T-helper 17 cell (primary cell): ENCODE measurements around the gene GOLGA8A. TPM values are rescaled to one million over a fixed set of nuclear protein-coding genes. Genes with fewer than 3 reads are reported as not detected.

Experiments
- ATAC-seq: fragments of 150-1000 bp; cut with Tn5 transposase; 2 replicates; pipeline ENCODE4 v1.10.0; 2021; ENCODE audit warnings: mild to moderate bottlenecking, moderate library complexity
- DNase-seq, 3 donors: peaks; one replicate each; pipeline versions ENCODE4 v3.0.0 to v3.0.0-alpha.2; 2020 to 2021
- H3K9me3 ChIP-seq: one replicate; pipeline ENCODE4 v1.7.0; 2013; ENCODE audit warnings: low read length, mild to moderate bottlenecking; ENCODE audit not compliant: control insufficient read depth, poor library complexity, severe bottlenecking
- H3K27ac Mint-ChIP-seq: one replicate; pipeline ENCODE4 v1.8.0; 2022; ENCODE audit warnings: mild to moderate bottlenecking, moderate library complexity, mixed read lengths
- H3K27me3 Mint-ChIP-seq: one replicate; pipeline ENCODE4 v1.8.0; 2022; ENCODE audit warnings: mixed read lengths
- H3K36me3 Mint-ChIP-seq: one replicate; pipeline ENCODE4 v1.8.0; 2022; ENCODE audit warnings: low read depth, mixed read lengths
- H3K4me1 Mint-ChIP-seq: one replicate; pipeline ENCODE4 v1.8.0; 2022; ENCODE audit warnings: mild to moderate bottlenecking, mixed read lengths
- H3K4me3 Mint-ChIP-seq: one replicate; pipeline ENCODE4 v1.8.0; 2022; ENCODE audit warnings: mild to moderate bottlenecking, moderate library complexity, mixed read lengths
- total RNA-seq, 4 donors: library from RNA in 2 of 4; stranded (reverse) in 2 of 4; gene quantifications; one replicate each; pipeline ENCODE4 v1.2.3 and lab custom pipeline; 2022 to 2026

The GOLGA8A gene
- total RNA-seq = 100 to 1,000 TPM; 210 to 223 TPM
- 213 to 275 reads per million in 2 donors for total RNA-seq (lab: John Stamatoyannopoulos, UW)

GRCh38 chr15:34437687-34438086 lies at the start of gene GOLGA8A:
Gene GOLGA8A, minus strand, starts transcription at chr15:34437808. Its CDS starts 48,117 bp downstream, at chr15:34389691.
- Mint-ChIP-seq H3K4me3 (peak within 1 kb of the TSS; percentile 97), H3K27me3 (no peaks in the 10 kb centered on the region), H3K27ac (peak within 1 kb of the TSS; percentile 93), H3K4me1 (peaks cover 27% of the 10 kb centered on the region), H3K36me3 (peaks cover 2% of the 10 kb centered on the region)
- H3K9me3 ChIP-seq = no peaks in the 10 kb centered on the region
- peak; percentile 85 for ATAC-seq
- DNase-seq = peak; percentile 52 to 81 (median 59)

GRCh38 chr15:34483644-34484043 lies 46.0 kb upstream of the GOLGA8A start:
- peaks cover 61% of the 10 kb centered on the region for H3K27me3 Mint-ChIP-seq
- H3K36me3 Mint-ChIP-seq = peaks cover 11% of the 10 kb centered on the region
- H3K27ac Mint-ChIP-seq = no peak overlapping the region
- peaks cover 3% of the 10 kb centered on the region for H3K4me1 Mint-ChIP-seq
- no peak for ATAC-seq
- no peaks in the 10 kb centered on the region for H3K9me3 ChIP-seq
- no peak for DNase-seq
- H3K4me3 Mint-ChIP-seq = no peak overlapping the region

DNA sequence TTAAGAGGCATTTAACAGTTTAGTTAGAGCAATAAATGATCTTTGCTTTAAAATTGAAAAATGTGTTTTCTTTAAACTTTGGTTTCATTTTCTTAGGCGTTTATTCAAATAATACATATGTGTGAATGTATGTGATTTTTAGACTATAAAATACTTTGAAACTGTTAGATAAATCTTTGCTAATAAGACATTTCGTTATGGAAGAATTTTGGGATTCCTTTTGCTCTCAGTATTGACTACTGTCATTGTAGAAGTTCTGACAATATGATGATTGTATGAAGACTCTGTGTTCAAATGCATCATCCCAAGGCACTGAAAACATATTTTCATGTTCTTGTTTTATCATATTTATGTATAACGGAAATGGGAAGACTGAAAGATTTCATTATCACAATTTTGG lies 43.8 kb upstream of the GOLGA8A start:
- no peaks in the 10 kb centered on the region for H3K9me3 ChIP-seq
- ATAC-seq (no peak), DNase-seq (no peak)
- H3K4me3 Mint-ChIP-seq = no peak overlapping the region
- peaks cover 3% of the 10 kb centered on the region for H3K4me1 Mint-ChIP-seq
- H3K36me3 Mint-ChIP-seq = peaks cover 14% of the 10 kb centered on the region
- H3K27me3 Mint-ChIP-seq = peaks cover 76% of the 10 kb centered on the region
- no peak overlapping the region for H3K27ac Mint-ChIP-seq

GRCh38 chr15:34473840-34474239 lies 36.2 kb upstream of the GOLGA8A start:
- H3K4me3 Mint-ChIP-seq = no peak overlapping the region
- ATAC-seq (no peak), DNase-seq (no peak)
- H3K27me3 Mint-ChIP-seq = peaks cover 65% of the 10 kb centered on the region
- H3K27ac Mint-ChIP-seq = no peak overlapping the region
- H3K4me1 Mint-ChIP-seq = no peaks in the 10 kb centered on the region
- H3K36me3 Mint-ChIP-seq = peaks cover 6% of the 10 kb centered on the region
- no peaks in the 10 kb centered on the region for H3K9me3 ChIP-seq

DNA sequence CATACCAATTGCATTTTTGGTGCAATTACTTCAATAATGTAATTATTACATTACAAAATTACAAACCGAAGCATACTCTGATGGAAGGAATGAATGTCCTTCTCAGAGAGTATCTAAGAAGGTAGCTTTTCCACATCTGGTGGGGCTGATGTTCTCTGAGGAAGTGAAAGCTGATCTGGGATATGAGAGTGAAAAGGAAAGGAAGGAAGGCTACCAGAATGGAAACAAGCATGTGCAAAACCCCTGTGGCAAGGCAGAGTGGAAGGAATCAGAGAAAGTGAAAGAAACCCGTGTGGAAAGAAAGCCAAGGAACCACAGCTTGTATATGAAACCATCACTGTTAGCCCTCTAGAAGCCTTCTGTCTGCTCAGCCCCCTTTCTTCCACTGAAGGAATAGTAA lies 35.3 kb upstream of the GOLGA8A start:
- Mint-ChIP-seq H3K4me1 (peaks cover 3% of the 10 kb centered on the region), H3K27me3 (peaks cover 56% of the 10 kb centered on the region), H3K4me3 (no peak overlapping the region), H3K27ac (no peak overlapping the region), H3K36me3 (peaks cover 6% of the 10 kb centered on the region)
- no peaks in the 10 kb centered on the region for H3K9me3 ChIP-seq
- ATAC-seq (no peak), DNase-seq (no peak)

- no peaks in the 10 kb centered on the region for H3K9me3 ChIP-seq
- H3K4me1 Mint-ChIP-seq = peaks cover 3% of the 10 kb centered on the region
- no peak overlapping the region for H3K27ac Mint-ChIP-seq
- ATAC-seq = no peak
- H3K36me3 Mint-ChIP-seq = peaks cover 2% of the 10 kb centered on the region
- DNase-seq = no peak
- no peak overlapping the region for H3K4me3 Mint-ChIP-seq
- peaks cover 36% of the 10 kb centered on the region for H3K27me3 Mint-ChIP-seq
Observed at GRCh38 chr15:34470892-34471291, 33.3 kb upstream of the GOLGA8A start.

DNA sequence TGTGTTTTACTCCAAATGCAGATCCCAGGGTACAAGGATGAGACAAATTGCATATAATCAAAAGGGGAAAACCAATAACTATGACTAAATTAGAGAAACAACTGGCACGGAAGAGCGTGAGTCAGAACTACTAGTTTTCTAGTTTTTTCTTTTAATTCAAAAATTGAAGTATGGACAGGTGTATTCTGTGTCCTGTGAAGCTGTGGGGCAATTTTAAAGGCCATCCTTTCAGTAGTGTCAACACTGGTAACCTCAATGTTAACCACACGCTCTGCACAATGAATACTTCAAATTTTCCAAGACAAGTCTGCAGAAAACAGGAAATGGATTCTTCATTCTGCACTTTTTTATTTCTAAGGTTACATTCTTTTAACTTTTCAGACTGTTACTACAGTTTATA lies 32.5 kb upstream of the GOLGA8A start:
- Mint-ChIP-seq H3K4me3 (no peak overlapping the region), H3K4me1 (peaks cover 3% of the 10 kb centered on the region), H3K36me3 (peaks cover 2% of the 10 kb centered on the region), H3K27ac (no peak overlapping the region), H3K27me3 (peaks cover 28% of the 10 kb centered on the region)
- no peak for DNase-seq
- no peaks in the 10 kb centered on the region for H3K9me3 ChIP-seq
- ATAC-seq = no peak

DNA sequence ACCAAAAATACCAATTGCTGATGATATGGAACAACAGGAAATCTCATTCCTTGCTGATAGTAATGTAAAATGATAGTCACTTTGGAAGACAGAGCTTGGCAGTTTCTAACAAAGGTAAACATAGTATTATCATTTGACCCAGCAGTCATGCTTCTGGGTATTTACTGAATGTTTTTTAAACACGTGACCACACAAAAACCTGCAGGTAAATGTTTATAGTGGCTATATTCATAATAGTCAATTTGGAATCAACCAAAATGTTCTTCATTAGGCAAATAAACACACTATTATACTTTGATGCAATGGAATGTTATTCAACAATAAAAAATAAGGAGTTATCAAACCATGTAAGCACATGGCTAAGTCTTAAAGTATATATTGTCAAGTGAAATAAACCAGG lies 24.1 kb upstream of the GOLGA8A start:
- Mint-ChIP-seq H3K27me3 (peaks cover 26% of the 10 kb centered on the region), H3K4me3 (no peak overlapping the region), H3K27ac (no peak overlapping the region), H3K4me1 (no peaks in the 10 kb centered on the region), H3K36me3 (no peaks in the 10 kb centered on the region)
- ATAC-seq = no peak
- H3K9me3 ChIP-seq = no peaks in the 10 kb centered on the region
- no peak for DNase-seq

- no peaks in the 10 kb centered on the region for H3K4me1 Mint-ChIP-seq
- H3K36me3 Mint-ChIP-seq = no peaks in the 10 kb centered on the region
- no peak overlapping the region for H3K27ac Mint-ChIP-seq
- no peak for DNase-seq
- peaks cover 31% of the 10 kb centered on the region for H3K27me3 Mint-ChIP-seq
- ATAC-seq = no peak
- no peaks in the 10 kb centered on the region for H3K9me3 ChIP-seq
- H3K4me3 Mint-ChIP-seq = no peak overlapping the region
Observed at GRCh38 chr15:34460451-34460850, 22.8 kb upstream of the GOLGA8A start.

GRCh38 chr15:34456658-34457057 lies 19.1 kb upstream of the GOLGA8A start:
- Mint-ChIP-seq H3K36me3 (no peaks in the 10 kb centered on the region), H3K27ac (no peak overlapping the region), H3K4me1 (no peaks in the 10 kb centered on the region), H3K4me3 (no peak overlapping the region), H3K27me3 (peaks cover 31% of the 10 kb centered on the region)
- no peak for DNase-seq
- no peaks in the 10 kb centered on the region for H3K9me3 ChIP-seq
- no peak for ATAC-seq

- Mint-ChIP-seq H3K4me3 (no peak overlapping the region), H3K4me1 (peaks cover 4% of the 10 kb centered on the region), H3K27ac (no peak overlapping the region), H3K27me3 (peaks cover 45% of the 10 kb centered on the region), H3K36me3 (peaks cover 4% of the 10 kb centered on the region)
- no peak for ATAC-seq
- DNase-seq = no peak
- no peaks in the 10 kb centered on the region for H3K9me3 ChIP-seq
Observed at GRCh38 chr15:34442891-34443290, 5.3 kb upstream of the GOLGA8A start.

GRCh38 chr15:34439878-34440277 lies 2.3 kb upstream of the GOLGA8A start:
- DNase-seq = no peak

GRCh38 chr15:34436956-34437442 lies 609 bp downstream of the GOLGA8A start:
- Mint-ChIP-seq H3K4me3 (peak overlapping the region; percentile 90), H3K4me1 (peaks cover 29% of the 10 kb centered on the region), H3K27me3 (no peaks in the 10 kb centered on the region), H3K36me3 (peaks cover 2% of the 10 kb centered on the region), H3K27ac (peak overlapping the region; percentile 81)
- H3K9me3 ChIP-seq = no peaks in the 10 kb centered on the region
- DNase-seq (peak; percentile 11 to 40 (median 21)), ATAC-seq (peak; percentile 65)

More at GRCh38 chr15:34439878-34440277, 2.3 kb upstream of the GOLGA8A start:
- no peaks in the 10 kb centered on the region for H3K9me3 ChIP-seq
- Mint-ChIP-seq H3K4me3 (no peak overlapping the region), H3K36me3 (peaks cover 5% of the 10 kb centered on the region), H3K27ac (no peak overlapping the region), H3K4me1 (peaks cover 19% of the 10 kb centered on the region), H3K27me3 (peaks cover 21% of the 10 kb centered on the region)
- no peak for ATAC-seq

DNA sequence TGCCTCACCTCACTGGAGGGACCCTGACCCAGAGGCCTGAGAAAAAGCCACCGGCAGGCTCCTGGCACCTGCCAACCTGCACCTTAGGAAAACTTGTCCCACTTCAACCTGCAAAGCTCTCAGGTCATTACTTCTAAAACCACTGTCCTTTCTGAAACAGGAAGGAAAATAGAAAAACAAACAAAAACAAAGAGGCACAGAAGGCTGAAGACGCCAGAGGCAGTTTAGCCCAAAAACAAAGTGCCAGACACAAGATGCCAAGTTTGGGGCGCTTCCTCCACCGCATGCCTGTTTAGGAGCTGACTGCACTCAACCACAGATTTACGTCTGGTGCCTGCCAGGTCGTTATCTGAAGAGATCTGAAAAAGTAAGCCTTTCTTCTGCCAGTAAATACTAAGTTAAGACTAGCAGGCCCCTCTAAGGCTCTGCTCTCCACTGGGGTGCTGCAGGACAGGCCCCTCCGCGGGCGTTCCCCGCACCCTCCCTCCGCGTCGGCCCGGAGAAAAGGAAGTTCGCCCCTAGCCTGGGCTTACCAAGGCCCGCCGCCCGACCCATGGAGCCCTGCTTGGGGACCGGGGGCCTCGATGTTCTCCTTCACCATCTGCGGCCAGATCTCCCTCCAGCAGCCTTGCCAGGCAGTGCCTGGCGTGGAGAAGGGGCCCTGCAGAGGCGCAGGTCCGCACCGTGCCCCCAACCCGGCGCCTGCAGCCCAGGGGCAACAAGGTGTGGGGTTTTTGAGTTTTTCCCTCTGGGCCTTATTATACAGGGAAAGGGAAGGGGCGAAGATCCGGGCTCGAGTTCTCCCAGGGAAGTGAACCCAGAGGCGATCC lies 1.3 kb downstream of the GOLGA8A start:
- Mint-ChIP-seq H3K27me3 (no peaks in the 10 kb centered on the region), H3K4me3 (peak overlapping the region; percentile 90), H3K4me1 (peaks cover 29% of the 10 kb centered on the region), H3K36me3 (peaks cover 2% of the 10 kb centered on the region), H3K27ac (peak overlapping the region; percentile 81)
- DNase-seq = no peak
- peak; percentile 64 for ATAC-seq
- H3K9me3 ChIP-seq = no peaks in the 10 kb centered on the region
